GM19452 (cell line): ENCODE results near the gene SS18L1.

Experiments used
- ATAC-seq: cut with Tn5 transposase; IDR thresholded peaks from one replicate; pipeline ENCODE4 v1.9.1; 2021; ENCODE audit not compliant: unreplicated experiment

The SS18L1 gene

GRCh38 chr20:62151835-62152364 is 8.3 kb downstream of the SS18L1 start:
- no peak for ATAC-seq

GRCh38 chr20:62155428-62156253 is 12.1 kb downstream of the SS18L1 start:
- no peak for ATAC-seq

GRCh38 chr20:62156254-62156556 is 12.6 kb downstream of the SS18L1 start:
- ATAC-seq = no peak

GRCh38 chr20:62156592-62157386 is 13.2 kb downstream of the SS18L1 start:
- peak; percentile 64 for ATAC-seq

- ATAC-seq = no peak
Measured at GRCh38 chr20:62157387-62158087, 14.0 kb downstream of the SS18L1 start.

GRCh38 chr20:62158088-62158400 is 14.5 kb downstream of the SS18L1 start:
- ATAC-seq = no peak

- no peak for ATAC-seq
Measured at GRCh38 chr20:62158541-62158940, 15.0 kb downstream of the SS18L1 start.

GRCh38 chr20:62159052-62159451 is 15.5 kb downstream of the SS18L1 start:
- ATAC-seq = no peak

GRCh38 chr20:62159839-62160238 is 16.3 kb downstream of the SS18L1 start:
- no peak for ATAC-seq

- ATAC-seq = no peak
Measured at GRCh38 chr20:62160253-62160652, 16.7 kb downstream of the SS18L1 start.

- no peak for ATAC-seq
Measured at GRCh38 chr20:62160876-62161275, 17.3 kb downstream of the SS18L1 start.

GRCh38 chr20:62161347-62161746 is 17.8 kb downstream of the SS18L1 start:
- ATAC-seq = no peak

- ATAC-seq = no peak
Measured at GRCh38 chr20:62162765-62163484, 19.4 kb downstream of the SS18L1 start.

- ATAC-seq = no peak
Measured at GRCh38 chr20:62163485-62163865, 19.9 kb downstream of the SS18L1 start.

GRCh38 chr20:62163986-62164762 is 20.6 kb downstream of the SS18L1 start:
- ATAC-seq = no peak

- ATAC-seq = no peak
Measured at GRCh38 chr20:62164879-62165761, 21.6 kb downstream of the SS18L1 start.

GRCh38 chr20:62165762-62166399 is 22.3 kb downstream of the SS18L1 start:
- no peak for ATAC-seq

- no peak for ATAC-seq
Measured at GRCh38 chr20:62167474-62167873, 23.9 kb downstream of the SS18L1 start.

- no peak for ATAC-seq
Measured at GRCh38 chr20:62168061-62168460, 24.5 kb downstream of the SS18L1 start.
